ENCODE data around the gene DSCAM. TPM values are rescaled to one million over a fixed set of nuclear protein-coding genes. Genes with fewer than 3 reads are reported as not detected.

Gene DSCAM
- total RNA-seq, 4 donors from 2014 or later: under 0.01 to 0.44 TPM; not detected in 2

GRCh38 chr21:40652436-40652835, 194.5 kb downstream of the DSCAM start:
- H3K9me3 ChIP-seq: peaks cover 0 to 9% (median 0%) of the 10 kb centered on the region in 4 donors
- no peaks in the 10 kb centered on the region for H3K4me1 ChIP-seq
- no peak overlapping the region for H3K27ac ChIP-seq
- H3K27me3 ChIP-seq: no peaks in the 10 kb centered on the region
- H3K36me3 ChIP-seq: no peaks in the 10 kb centered on the region
- 41 to 66% methylated on average over 2 of the region's 2 CpGs for WGBS, 2 donors
- TF ChIP-seq POLR2A (IDR thresholded peaks at IDR 0.05) (no peak), CTCF (IDR thresholded peaks at IDR 0.05) (no peak), EP300 (IDR thresholded peaks at IDR 0.05) (no peak)
- no peak overlapping the region for H3K4me3 ChIP-seq
- no peak for DNase-seq (ENCODE audit: low spot score in 2 of 2)

GRCh38 chr21:40647706-40648105, 199.3 kb downstream of the DSCAM start:
- H3K36me3 ChIP-seq: no peaks in the 10 kb centered on the region
- H3K9me3 ChIP-seq: peaks cover 0 to 15% (median 0%) of the 10 kb centered on the region in 4 donors
- TF ChIP-seq EP300 (IDR thresholded peaks at IDR 0.05): no peak
- no peak for TF ChIP-seq CTCF (IDR thresholded peaks at IDR 0.05)
- TF ChIP-seq POLR2A (IDR thresholded peaks at IDR 0.05): no peak
- no peak overlapping the region for H3K4me3 ChIP-seq
- no peak overlapping the region for H3K27ac ChIP-seq
- WGBS, 2 donors: 42 to 71% methylated on average over 2 of the region's 2 CpGs
- no peaks in the 10 kb centered on the region for H3K4me1 ChIP-seq
- DNase-seq (ENCODE audit: low spot score in 2 of 2): no peak
- H3K27me3 ChIP-seq: no peaks in the 10 kb centered on the region

GRCh38 chr21:40646651-40647050, 200.3 kb downstream of the DSCAM start:
- 52 to 71% methylated on average over 3 of the region's 3 CpGs for WGBS, 2 donors
- Histone ChIP-seq H3K27ac (no peak overlapping the region), H3K27me3 (no peaks in the 10 kb centered on the region), H3K9me3 (peaks cover 0 to 15% (median 0%) of the 10 kb centered on the region in 4 donors), H3K36me3 (no peaks in the 10 kb centered on the region), H3K4me3 (no peak overlapping the region), H3K4me1 (no peaks in the 10 kb centered on the region)
- TF ChIP-seq CTCF (IDR thresholded peaks at IDR 0.05) (no peak), EP300 (IDR thresholded peaks at IDR 0.05) (no peak), POLR2A (IDR thresholded peaks at IDR 0.05) (no peak)
- DNase-seq (ENCODE audit: low spot score in 2 of 2): no peak

- 77% methylated on average over 7 of the region's 7 CpGs for WGBS, 2 donors
- no peaks in the 10 kb centered on the region for H3K4me1 ChIP-seq
- no peaks in the 10 kb centered on the region for H3K27me3 ChIP-seq
These were observed 205.9 kb downstream of the DSCAM start for GRCh38 chr21:40641042-40641441.

GRCh38 chr21:40640266-40640789, 206.6 kb downstream of the DSCAM start:
- TF ChIP-seq EP300 (IDR thresholded peaks at IDR 0.05): no peak
- no peak for TF ChIP-seq CTCF (IDR thresholded peaks at IDR 0.05)
- no peak for TF ChIP-seq POLR2A (IDR thresholded peaks at IDR 0.05)
- H3K9me3 ChIP-seq: peaks cover 0 to 6% (median 0%) of the 10 kb centered on the region in 4 donors
- no peaks in the 10 kb centered on the region for H3K4me1 ChIP-seq
- H3K27me3 ChIP-seq: no peaks in the 10 kb centered on the region
- WGBS, 2 donors: 73 to 77% methylated on average over 9 of the region's 9 CpGs
- no peaks in the 10 kb centered on the region for H3K36me3 ChIP-seq
- no peak for DNase-seq (ENCODE audit: low spot score in 2 of 2)
- no peak overlapping the region for H3K4me3 ChIP-seq
- H3K27ac ChIP-seq: no peak overlapping the region

More at GRCh38 chr21:40641042-40641441, 205.9 kb downstream of the DSCAM start:
- Histone ChIP-seq H3K36me3 (no peaks in the 10 kb centered on the region), H3K9me3 (peaks cover 0 to 6% (median 0%) of the 10 kb centered on the region in 4 donors), H3K27ac (no peak overlapping the region), H3K4me3 (no peak overlapping the region)
- no peak for DNase-seq (ENCODE audit: low spot score in 2 of 2)
- TF ChIP-seq POLR2A (IDR thresholded peaks at IDR 0.05) (no peak), CTCF (IDR thresholded peaks at IDR 0.05) (no peak), EP300 (IDR thresholded peaks at IDR 0.05) (no peak)
